NOMO-1 treated with DMSO at 0.1 percent for 48 hours (cell line): Measurements from ENCODE around the gene MCMBP.
"Not testable (repeated sequence)": the region's sequence is repeated elsewhere in the genome, so short reads cannot be mapped to it uniquely, and the experiment has no call there.

Experiments
- DNase-seq: peaks from one replicate; lab custom pipeline; 2025; ENCODE audit not compliant: unreplicated experiment; lab: John Stamatoyannopoulos, UW

The MCMBP gene

DNA sequence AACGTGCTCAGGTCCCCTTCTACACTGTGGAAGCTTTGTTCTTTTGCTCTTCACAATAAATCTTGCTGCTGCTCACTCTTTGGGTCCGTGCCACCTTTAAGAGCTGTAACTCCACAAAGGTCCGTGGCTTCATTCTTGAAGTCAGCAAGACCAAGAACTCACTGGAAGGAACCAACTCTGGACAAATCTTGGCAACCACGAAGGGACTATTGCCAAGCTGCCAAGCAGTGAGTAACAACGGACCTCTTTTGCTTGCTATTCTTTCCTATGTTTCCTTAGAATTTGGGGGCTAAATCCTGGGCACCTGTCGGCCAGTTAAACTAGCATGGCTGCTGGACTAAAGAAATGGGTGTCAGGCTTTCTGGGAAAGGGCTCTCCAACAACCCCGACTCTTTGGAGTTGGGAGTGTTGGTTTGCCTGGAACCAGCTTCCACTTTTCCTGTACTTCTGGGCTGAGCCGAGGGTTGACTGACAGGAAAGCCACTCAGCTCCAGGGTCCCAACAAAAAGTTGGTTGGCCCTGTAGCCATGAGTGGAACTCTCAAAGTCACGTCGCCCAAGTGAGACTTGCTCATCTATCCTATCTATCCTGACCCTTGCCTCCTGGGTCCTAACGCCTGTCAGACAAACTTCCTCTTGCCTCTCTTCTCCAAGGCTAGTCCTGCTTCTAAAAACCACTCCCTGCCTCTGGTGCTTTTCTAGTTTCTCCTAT is 11.4 kb upstream of the MCMBP start:
- not testable (repeated sequence) for DNase-seq

DNA sequence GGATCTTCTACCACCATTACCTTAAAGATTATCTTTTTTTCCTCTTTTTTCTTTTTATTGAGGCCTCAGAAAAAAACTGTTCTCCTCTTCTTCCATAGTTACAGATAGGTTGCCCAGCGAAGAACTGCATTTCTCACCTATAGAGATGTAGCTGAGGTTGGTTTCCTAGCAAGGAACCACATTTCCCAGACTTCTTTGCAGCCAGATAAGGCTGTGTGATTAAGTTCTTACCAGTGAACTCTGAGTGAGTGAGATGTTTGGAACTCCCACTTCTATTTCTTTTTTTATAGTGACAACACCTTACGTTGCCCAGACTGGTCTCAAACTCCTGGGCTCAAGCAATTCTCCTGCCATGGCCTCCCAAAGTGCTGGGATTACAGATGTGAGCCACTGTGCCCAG is 5.9 kb upstream of the MCMBP start:
- DNase-seq, result no peak

DNA sequence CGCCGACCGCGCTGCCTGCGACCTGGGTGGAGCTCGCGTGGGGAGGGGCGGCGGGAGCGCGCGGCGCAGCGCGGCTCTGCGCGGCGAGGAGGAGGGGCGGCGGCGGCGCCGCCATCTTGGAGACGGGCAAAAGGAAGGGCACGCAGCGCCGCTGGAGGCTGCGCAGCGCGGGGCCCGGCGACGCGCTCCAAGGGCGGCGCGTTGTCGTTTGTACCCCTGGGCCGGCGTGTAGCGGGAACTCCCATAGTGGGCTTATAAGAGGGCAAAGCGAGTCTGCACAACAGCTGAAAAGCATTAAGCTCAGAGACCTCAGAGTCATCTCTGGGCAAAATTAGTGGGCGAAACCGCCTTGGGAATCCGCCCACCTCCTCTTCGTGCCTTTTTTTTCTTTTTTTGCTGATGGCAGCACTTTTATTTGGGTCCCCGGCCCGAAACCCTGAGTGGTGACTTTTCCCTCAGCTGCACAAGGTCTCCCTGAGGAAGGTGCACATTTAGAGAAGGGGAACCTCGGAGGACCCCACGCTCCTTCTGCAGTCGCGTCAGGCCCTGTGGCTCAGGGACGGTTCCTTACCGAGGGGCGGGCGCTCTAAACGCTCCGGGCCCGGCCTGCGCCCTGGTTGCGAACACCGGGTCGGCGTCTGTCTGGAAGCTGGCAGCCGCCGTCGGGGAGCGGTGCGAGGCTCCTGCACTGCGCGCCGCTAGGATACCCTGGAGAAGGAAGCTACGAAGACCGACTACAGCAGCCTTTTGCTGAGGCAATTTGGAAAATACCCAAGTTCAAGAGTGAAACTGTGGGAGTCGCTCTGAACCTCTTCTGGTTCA is 428 bp upstream of the MCMBP start:
- peak; percentile 82 for DNase-seq

DNA sequence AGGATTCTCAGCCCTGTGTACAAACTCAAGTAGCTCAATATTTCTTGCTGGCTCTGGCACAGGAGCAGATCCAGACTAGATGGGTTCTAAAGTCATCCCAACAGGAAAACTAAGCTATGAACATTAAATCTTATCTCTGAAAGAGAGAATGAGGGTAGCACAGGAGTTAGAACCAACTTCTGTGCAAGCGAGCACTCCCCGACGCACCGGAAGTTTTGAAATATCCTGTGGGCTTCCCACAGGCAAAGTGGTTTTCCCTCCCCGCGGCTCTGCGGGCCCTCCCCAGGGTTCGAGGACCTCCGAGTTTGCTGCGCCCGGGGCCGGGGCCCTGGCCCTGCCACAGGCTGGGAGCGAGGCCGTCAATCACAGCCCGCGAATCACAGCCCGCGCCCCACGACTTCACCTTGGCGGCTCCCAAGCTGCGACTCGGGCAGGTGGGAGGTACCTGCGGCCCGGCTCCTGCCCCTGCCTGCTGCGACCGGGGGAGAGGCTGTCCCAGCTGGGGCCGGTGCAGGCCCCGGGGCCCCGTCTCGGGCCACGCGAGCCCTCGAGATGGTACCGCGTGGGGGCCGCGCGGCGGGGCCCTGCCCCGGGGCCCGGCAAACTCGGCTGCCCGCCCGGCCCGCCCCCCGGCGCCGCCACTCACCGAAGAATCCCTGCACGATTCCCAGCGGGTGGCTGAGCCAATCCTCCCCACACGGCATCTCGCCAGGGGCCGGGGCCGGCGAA is 598 bp downstream of the MCMBP start:
- DNase-seq, result peak; percentile 52

DNA sequence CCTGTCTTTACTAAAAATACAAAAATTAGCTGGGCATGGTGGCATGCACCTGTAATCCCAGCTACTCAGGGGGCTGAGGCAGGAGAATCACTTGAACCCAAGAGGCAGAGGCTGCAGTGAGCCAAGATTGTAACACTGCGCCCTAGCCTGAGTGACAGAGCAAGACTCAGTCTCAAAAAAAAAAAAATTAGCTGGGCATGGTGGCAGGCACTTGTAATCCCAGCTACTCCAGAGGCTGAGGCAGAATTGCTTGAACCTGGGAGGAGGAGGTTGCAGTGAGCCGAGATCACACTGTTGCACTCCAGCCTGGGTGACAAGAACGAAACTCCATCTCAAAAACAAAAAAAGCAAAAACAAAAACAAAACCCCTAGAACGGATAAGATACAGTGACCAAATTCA is 3.2 kb downstream of the MCMBP start:
- not testable (repeated sequence) for DNase-seq

DNA sequence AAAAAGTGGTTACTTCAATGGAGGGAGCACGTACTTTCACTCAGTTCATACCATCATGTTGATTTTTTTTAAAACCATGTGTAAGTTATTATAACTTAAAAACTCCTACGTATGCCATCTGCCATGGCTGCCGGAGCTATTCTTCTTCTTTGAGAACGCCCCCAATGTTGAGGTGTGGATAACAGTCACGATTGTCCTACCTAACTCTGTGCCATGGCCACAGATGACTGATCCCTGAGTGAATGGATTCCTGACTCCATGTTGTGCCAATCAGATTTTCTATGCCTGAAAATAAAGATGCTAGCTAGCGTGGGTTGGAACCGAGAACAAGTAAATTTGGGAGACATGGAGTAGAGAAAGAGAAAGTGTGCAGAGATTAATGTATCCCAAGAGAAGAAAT is 5.3 kb downstream of the MCMBP start:
- DNase-seq, result no peak

DNA sequence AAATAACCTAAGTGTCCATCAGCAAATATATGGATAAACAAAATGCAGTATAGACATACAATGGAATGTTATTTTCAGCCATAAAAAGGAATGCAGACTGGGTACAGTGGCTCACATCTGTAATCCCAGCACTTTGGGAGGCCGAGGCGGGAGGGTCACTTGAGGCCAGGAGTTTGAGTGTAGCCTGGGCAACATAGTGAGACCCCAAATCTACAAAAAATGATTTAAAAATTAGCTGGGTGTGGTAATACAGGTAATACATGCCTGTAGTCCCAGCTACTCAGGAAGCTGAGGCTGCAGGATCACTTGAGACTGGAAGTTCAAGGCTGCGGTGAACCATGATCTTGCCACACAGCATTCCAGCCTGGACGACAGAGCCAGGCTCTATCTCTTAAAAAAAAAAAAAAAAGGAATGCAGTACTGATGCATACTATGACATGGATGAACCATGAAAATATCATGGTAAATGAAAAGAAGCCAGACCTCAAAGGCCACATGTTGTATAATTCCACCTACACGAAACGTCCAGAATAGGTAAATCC is 6.9 kb downstream of the MCMBP start:
- DNase-seq, result no peak

DNA sequence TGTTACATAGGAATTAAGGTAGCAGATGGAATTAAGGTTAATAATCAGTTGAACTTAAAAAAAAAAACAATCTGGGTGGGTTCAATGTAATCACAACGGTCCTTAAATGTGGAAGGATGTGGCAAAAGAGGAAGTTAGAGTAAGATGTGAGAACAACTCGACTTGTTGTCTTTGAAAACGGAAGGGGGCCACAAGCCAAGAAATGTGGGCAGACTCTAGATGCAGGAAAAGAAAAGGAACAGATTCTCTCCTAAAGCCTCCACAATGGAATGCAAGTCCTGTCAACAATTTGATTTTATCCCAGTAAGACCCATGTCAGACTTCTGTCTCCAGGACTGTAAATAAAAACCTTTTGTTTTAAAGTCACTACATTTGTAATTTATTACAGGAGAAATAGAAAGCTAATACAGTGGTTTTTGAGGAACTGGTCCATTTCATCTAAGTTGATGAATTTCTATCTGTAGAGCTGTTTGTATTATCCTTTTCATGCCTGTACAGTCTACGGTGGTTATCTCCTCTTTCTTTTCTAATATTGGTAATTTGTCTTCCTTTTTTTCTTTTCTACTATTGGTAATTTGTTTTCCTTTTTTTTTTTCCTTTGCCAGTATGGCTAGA is 8.6 kb downstream of the MCMBP start:
- DNase-seq, result no peak

DNA sequence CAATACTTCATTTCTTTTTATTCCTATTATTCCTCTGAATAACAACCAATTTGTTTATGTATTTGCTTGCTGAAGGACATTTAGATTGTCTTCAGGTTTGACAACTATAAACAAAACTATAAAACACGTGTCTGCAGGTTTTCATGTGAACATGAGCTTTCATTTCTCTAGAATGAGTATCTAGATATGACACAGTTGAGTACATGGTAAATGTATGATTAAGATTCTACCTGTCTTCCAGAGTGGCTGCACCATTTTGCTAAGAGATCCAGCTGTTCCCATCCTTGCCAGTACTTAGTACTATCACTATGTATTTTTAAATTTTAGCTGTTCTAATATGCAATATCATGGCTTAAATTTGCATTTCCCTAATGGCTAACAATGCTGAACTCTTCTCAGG is 10.1 kb downstream of the MCMBP start:
- no peak for DNase-seq

DNA sequence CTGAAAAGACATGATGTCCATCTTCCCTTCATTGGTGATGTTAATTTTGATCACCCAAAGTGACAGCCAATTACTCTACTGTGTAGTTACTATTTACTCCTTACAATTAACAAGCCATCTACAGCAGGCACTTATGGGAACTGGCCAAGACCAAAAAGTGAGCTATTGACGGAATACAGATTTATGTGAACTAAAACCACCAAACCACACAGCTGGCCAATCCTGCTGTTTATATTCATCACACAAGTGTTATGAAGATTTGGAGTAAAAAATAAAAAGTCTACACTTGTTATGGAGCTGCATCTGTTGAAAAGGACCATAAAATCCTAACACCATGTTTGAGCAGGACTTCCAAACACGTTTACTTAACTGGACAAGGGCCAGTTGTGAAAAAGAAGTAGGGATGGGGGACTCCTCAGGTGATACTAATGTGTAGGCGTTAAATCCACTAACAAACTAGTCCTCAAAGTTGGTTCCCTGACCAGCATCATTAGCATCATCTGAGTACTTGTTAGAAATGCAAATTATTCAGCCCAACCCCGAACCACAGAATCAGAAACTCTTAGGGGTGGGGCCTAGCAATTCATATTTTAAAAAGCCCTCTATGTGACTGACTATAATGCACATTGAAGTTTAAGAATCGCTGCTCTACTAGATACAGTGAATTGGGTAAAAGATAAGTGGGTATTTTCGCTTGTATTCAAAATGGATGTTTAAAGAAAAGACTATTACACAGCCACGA is 11.6 kb downstream of the MCMBP start:
- DNase-seq, result no peak

DNA sequence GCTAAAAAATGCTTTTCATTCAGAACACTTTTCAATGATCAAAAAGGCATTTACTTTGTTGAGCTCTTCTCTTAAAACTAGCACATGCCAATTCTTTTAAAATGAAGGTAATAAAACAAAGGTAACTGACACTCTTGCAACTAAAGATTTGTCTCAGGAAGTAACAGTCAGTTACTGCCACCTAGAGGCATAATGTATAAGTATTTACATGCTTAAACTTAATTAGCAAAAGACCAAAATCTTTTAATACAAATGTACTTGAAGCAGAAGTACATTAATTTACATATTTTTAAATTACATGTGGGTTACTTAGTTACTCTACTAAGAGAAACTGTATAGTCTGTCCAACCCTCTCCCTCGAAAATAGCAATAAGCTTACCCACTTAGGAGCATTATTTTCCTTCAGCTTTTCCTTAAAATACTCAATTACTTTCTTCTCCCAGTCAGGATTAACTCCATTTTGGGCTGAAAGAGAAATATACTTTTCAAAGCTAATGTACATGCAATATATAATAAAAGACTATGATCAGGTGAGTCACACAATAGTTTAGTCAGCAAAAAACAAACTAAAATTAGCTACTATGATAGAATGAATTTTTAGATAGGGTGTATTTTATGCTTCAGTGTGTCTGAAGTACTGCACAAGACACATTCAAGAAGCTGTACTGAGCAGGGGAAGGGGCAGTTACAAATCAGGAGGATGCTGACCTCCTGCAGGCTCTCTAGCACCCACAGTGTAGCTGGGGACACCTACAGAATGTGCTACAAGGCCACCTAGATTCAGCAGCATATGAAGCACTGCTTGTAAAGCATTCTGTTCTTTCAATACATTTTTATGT is 13.0 kb downstream of the MCMBP start:
- DNase-seq, result peak; percentile 65

DNA sequence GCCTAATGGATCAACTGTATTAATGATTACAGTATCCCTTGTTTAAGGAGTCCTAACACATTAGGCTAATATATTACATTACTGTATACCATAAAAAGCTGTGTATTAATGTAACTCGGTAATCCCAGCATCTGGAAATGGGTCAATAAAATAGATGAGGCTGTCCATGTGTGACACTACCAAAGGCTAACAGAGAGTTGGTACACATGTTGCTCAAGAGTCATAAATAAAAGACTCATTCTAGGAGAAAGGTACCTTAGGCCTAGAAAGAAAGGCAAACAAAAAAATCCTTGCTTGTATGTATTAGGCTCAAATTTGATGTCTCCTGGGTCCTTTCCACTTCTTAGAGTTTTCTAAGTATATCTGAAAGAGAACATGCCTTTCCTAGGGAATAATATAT is 14.6 kb downstream of the MCMBP start:
- no peak for DNase-seq

DNA sequence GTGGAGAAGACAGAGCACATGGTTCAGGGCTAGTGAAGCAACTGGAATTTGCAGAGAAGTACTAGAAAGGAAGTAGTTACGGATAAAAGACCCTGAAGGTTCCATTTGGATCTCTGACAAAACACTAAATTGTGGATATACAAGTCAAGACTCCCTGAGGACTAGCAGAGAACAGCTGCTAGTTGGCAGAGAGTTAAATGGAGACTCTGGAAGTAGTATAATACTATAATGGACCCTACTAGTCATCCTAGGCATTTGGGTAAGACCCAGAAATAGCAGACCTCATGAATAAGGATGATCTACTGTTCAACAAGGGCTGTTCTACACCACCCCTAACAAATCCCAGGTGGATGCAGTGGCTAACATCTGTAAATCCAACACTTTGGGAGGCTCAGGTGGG is 19.1 kb downstream of the MCMBP start:
- no peak for DNase-seq

DNA sequence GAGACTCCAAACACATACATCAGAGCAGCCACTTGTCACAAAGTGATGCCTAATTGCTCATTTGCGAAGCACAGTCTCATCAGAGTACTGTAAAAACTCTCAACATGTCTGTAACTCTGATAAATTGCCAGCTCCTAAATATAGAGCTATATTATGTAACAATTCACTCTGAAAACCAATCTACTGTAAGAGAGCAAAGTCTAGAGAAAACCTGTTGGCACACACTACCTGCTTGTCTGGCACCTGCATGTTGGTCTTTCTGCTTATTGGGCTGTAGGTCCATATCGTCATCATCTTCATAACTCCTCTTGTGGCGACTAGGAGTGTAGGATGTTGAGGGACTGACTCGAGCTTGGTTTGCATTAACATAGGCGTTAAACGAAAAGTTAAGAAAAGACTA is 19.8 kb downstream of the MCMBP start:
- no peak for DNase-seq

DNA sequence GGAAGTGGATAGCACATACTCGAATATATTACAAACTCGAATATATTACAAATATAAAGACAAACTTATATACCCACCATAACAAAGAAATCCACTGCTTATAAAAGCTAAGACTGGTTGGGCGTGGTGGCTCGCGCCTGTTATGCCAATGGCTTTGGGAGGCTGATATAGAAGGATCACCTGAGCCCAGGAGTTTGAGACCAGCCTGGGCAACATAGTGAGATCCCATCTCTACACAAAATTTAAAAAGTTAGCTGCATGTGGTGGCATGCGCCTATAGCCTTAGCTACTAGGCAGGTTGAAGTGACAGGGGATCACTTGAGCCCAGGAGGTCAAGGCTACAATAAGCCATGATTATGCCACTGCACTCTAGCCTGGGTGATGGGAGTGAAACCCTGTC is 20.4 kb downstream of the MCMBP start:
- no peak for DNase-seq

DNA sequence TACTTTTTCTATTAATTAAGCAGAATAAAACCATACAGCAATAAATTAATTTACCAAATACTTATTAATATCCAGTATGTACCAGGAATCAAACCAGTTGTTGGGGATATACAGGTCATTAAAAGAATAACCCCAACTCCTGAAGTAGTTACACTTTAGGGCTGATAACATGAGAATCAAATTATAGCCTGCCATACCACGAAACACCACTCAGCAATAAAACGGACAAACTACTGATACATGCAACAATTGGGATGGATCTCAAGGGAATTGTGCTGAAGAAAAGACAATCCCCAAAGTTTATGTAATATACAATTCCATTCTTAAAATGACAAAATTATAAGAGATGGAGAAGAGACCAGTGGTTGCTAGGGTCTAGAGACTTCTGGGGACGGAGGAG is 22.7 kb downstream of the MCMBP start:
- DNase-seq, result no peak

DNA sequence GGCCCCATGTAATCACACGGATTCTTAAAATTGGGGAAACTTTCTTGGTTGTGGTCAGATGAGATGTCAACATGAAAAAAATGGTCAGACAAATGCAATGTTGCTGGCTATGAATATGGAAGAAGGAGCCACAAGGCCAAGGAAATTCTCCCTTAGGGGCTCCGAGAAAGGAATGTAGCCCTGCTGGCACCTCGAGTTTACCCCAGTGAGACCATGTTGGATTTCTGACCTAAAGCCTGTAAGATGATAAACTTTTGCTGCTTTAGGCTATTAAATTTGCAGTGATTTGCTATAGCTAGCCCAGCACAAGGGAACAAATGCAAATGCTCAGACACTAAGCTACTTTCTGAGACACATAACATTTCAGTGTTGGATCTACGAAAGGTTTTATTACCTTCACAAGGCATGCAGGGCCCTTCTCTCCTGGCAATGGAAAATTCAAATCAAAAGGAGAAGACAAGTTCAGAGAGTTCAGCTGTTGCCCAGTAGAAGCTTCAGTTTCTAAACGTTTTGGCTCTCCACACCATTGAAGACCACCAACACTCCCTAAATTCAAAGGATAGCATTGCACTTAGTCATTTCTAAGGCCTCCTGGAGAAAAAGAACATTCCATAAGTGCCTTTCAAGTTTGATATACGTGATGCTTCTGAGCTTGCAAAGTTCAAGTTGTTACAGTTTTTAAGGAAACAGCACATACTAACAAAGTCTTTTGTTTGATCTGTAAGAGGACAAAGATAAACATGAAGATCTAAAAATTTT is 23.4 kb downstream of the MCMBP start:
- DNase-seq, result no peak

DNA sequence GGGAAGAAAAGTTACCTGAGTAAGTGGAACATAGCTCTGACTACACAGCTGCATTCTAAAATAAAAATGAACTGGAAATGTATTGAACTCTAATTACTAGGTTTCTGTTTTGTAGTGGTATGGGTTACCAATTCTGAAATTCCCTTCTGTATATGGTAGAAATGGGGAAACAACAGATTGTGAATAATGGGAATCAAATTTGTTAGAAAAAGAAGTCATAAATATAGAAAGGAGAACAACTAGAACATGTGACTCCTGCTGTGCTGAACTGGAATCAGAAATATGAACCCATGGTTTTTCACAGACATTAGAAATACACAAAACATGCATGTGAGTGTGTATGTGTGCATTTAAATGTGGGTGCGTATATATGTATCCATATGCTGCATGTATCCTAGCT is 27.0 kb downstream of the MCMBP start:
- no peak for DNase-seq

DNA sequence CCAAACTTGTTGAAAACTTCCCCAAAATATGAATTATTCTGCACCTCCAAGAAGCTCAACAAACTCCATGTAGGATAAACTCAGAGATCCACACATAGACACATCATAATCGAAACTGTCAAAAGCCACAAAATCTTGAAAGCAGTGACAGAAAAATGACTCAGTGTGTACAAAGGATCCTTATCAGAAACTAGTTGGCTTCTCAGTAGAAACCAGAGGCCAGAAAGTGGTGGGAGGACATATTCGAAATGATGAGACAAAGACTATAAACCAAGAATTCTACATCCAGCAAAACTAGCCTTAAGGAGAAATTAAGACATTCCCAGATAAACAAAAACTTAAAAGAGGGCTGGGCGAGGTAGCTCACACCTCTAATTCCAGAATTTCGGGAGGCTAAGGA is 38.5 kb downstream of the MCMBP start:
- no peak for DNase-seq
